NCI-H2171 treated with DMSO at 0.1 percent for 48 hours (cell line): ENCODE data around the gene EPHB1.
"Not testable (repeated sequence)": the region's sequence is repeated elsewhere in the genome, so short reads cannot be mapped to it uniquely, and the experiment has no call there.

Experiments
- DNase-seq: peaks from one replicate; lab custom pipeline; 2025; lab: John Stamatoyannopoulos, UW

Gene EPHB1

GRCh38 chr3:134777341-134777740 lies 17.7 kb upstream of the EPHB1 start:
- no peak for DNase-seq

- DNase-seq = not testable (repeated sequence)
These were observed 6.8 kb upstream of the EPHB1 start for GRCh38 chr3:134788283-134788682.

DNA sequence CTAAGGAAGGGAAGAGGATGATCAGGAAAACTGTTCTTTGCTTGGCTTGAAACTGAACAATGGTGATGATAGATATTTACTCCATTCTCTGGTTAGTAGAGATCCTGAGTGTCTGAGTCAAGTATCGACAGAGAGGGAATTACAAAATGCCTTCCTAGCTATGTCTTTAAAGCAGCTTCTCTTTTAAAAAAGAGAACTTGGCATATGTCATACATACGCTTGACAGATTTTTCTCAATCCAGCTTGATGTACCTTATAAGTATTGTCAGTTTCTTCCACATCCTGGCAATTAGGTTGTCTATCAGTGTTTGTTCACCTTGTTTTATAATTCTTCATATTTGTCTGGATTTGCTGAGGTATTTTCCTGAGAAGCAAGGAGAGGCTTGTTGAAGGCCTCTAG lies 5.0 kb upstream of the EPHB1 start:
- no peak for DNase-seq

DNA sequence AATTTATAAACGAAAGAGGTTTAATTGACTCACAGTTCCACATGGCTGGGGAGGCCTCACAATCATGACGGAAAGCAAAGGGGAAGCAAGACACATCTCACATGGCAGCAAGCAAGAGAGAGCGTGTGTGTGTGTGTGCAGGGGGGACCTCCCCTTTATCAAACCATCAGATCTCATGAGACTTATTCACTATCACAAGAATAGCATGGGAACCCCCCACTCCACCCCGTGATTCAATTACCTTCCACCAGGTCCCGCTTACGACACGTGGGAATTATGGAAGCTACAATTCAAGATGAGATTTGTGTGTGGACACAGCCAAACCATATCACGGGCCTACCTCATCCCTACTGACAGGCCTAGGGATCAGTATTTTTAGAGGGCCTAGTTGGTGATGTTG lies 3.1 kb upstream of the EPHB1 start:
- no peak for DNase-seq

DNA sequence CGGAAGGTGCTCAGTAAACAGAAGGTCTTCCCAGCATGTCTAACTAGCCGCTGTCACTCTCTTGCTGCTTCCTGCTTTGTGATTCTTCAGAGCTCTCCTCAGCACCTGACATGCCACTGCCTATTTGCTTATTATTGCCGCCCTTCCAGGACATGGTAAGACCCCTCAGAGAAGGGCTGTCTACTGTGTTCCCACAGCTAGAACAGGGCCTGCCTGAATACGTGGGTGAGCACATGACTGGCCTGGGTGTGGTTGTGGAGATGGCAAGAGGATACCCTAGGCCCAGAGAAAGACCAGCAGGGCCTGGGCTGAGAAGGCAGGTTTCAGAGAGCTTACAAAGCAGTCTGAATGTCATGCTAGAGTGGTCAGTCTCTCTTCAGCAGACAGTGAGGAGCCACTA lies 2.4 kb upstream of the EPHB1 start:
- DNase-seq = no peak

DNA sequence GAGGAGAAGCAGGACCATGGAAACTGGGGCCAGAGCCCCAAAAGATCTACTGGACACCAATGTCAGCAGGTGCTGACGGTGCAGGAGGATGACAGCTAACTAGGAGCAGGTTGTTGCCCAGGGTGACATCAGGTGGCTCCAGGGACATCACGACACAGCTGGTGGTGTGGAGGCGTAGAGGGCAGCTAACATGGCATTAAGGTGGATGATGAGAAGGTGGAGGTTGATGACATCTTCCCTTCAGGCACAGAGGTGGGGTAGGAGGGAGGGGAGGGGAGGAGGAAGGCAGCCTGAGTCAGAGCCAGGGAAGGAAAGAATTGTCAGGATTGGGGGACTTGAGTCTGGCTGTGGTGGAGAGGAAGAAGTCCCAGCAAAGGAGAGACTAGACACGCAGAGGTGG lies 1.5 kb upstream of the EPHB1 start:
- DNase-seq = no peak

DNA sequence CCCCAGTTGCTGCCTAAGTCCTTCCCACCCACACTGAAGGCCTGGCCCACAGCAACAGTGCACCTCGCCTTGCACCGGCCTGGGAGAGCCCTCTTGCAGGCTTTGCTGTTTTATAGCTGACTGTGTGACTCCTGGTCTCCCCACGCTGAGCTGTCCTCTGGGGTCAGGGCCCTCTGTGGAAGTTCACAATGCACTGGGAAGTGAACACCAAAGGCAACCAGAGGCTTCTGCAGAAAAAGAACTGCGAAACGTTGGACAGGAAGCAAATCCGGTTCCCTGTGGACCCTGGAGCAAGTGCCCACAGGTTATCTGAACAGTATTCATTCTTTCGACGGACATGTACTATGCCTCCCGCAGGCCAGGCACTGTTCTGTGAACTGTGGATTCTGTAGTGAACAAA lies 737 bp upstream of the EPHB1 start:
- no peak for DNase-seq

GRCh38 chr3:134795746-134796280 lies 753 bp downstream of the EPHB1 start:
- DNase-seq = peak; percentile 53

GRCh38 chr3:134796281-134797056 lies 1.4 kb downstream of the EPHB1 start:
- DNase-seq = peak; percentile 48

DNA sequence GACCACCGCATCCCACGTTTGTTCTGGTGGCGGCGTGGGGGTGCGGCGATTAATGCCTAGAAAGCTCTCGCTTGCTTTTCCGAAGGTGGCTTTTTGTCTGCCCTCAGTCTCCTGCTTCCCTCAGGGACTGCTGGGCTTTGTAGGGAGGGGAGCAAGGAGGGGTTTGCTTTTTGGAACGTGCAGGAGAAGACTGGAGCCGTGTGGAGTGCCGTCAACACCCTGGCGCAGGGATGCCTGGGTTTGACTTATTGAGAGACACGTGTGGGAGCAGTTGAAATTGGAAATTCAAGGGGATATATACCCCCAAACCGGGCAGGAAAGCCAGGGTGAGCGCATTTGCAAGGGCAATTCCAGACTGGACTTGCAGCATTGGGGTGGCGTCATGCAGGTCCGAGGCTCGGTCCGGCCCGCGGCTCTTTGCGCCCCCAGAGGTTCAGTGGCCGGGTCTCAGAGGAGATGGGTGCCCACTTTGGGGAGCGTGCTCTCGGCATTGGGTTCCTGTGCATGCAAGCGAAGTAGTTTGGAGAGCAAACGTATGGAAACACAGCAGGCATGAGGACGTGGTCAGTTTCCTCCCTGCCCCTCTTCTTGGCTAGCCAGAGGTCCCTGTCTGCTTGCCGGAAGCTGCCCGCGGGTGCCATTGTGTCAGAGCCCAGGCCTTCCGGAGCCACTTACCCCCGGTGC lies 2.1 kb downstream of the EPHB1 start:
- no peak for DNase-seq

GRCh38 chr3:134797741-134798451 lies 2.8 kb downstream of the EPHB1 start:
- DNase-seq = no peak

DNA sequence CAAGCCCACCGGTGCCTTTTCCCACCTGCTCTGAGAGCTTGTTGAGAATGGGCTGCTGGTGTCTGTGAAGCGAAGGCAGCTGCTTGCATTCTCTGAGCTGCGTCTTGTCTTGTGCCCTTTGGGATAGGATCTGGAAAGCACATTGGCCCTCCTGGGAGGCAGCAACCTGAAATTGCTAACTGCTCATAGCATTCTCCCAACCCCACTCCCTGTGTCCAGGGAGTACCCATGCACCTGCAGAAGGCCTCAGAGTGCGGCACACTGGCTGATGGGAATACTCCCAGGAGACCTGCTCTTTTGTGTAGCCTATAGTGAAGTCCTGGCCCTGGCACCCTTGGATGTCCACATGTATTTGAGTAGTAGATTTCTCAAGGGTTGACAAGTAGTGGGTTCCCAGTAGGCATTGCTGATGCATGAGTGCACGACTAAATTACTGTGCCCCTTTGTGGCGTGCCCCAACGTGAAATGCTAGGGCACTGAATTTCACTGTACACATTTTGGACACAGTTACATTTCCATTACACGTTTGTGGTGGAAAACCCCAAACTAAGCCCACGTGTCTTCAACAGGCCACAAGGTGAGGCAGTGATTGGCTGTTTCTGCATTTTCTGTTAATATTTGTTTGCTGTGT lies 3.7 kb downstream of the EPHB1 start:
- DNase-seq = no peak

DNA sequence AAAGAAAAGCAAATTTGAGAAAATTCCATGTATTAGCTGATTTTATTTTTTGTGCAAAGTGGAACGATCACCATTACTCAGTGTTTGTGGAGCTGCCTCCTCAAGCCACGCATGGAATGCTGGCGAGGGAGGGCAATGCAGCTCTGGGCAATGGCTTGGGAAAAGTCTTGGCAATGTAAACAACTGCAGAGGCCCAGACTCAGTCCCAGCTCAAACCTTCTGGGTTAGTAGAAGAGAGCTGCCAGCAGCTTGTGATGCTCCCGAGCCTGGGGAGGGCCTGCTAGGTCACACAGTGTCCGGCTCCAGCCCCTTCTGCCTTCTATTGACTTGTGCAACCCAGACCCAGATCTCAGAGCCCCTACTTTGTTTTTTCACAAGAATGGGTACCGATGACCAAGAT lies 4.3 kb downstream of the EPHB1 start:
- no peak for DNase-seq

- DNase-seq = no peak
These were observed 6.3 kb downstream of the EPHB1 start for GRCh38 chr3:134801204-134801958.

- no peak for DNase-seq
These were observed 7.5 kb downstream of the EPHB1 start for GRCh38 chr3:134802428-134803050.

DNA sequence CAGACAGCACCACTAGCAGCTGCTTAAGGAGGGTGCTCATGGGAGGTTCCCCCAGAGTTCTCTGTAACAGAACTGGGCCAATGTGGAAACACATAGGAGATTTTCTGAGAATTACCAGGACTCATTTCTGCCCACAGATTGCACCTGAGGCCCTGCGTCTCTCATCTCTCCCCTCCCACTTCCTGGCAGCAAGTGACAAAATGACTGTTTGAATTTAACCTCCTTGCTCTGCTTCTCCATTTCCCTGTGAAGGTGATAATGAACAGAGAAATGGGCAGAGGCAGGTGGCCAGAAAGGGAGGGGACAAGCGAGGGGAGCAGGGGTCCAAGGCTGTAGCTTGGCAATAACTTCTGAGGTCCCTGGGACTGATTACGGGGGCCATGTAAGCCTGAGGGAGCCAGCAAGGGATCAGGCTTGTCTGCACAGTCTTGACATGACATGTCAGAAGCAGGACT lies 8.0 kb downstream of the EPHB1 start:
- no peak for DNase-seq

DNA sequence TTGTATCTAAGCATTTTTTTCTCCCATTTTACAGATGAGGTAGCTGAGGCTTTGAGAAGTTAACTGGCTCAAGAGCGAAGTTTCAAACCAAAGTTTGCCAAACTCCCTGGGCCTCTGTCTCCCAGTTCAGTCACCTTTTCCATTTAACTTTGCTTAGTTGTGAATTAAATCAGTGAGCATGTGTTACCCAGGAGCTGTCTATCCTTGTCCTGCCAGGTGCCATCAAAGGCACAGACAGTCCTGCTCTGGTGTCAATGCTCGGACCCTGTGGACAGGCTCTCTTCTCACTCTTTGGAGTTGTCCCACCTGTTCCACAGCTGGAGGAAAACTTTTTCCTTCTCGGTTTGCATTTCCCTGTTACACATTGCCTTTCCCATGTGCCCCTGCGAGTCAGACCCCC lies 8.6 kb downstream of the EPHB1 start:
- no peak for DNase-seq

- DNase-seq = no peak
These were observed 9.7 kb downstream of the EPHB1 start for GRCh38 chr3:134804508-134805480.

DNA sequence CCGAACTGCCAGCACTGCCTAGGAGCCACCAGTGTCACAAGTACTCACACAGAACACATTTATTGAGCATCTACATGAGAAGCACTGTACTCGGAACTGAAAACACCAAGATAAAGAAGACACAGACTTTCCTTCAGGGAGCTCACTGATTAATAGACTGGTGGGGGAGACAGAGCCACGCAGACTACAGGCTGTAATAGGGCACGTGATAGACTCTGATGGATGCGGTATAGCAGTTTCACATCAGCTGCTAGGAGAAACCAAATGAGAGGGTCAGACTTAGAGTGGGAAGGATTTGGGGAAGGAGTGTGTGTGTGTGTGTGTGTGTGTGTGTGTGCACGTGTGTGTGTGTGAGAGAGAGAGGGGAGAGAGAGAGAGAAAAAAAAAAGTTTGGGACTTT lies 12.1 kb downstream of the EPHB1 start:
- DNase-seq = no peak

DNA sequence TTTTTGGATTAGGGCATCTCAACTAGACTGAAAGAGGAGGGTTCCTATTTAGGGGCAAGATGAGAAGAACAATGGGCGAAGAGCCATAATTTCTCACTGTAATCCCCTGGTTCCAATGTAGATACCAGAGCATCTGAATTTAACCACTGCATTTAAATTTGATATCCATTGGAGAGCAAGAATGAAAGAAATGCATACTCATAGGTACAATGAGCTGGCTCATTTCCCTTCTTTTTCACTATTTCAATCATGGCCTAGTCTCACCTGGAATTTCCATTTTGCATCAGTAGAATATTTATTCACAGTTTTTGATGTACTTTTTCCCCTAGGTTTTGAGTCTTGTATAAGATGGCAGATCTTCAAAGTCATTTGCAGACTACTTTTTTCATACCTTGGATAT lies 13.8 kb downstream of the EPHB1 start:
- DNase-seq = no peak
